Fibroblast of mammary gland (primary cell): ENCODE results near the gene PRKN.

Experiments
- DNase-seq: peaks from one replicate; pipeline ENCODE4 v3.0.0-alpha.2; 2010; ENCODE audit warnings: low read depth
- H3K4me3 ChIP-seq: 2 replicates; pipeline ENCODE4 v1.5.1; 2011; ENCODE audit warnings: low read depth, mild to moderate bottlenecking, low read length, moderate library complexity; ENCODE audit not compliant: control insufficient read depth
- TF ChIP-seq, protein P1 (sequence below): conservative IDR thresholded peaks from 2 replicates; pipeline ENCODE4 v1.5.1; 2011; ENCODE audit warnings: low read depth, low read length, inconsistent platforms; ENCODE audit not compliant: control insufficient read depth, insufficient read depth

PRKN gene

GRCh38 chr6:162438980-162439379, 288.6 kb downstream of the PRKN start:
- DNase-seq, result no peak
- TF ChIP-seq, protein P1, sequence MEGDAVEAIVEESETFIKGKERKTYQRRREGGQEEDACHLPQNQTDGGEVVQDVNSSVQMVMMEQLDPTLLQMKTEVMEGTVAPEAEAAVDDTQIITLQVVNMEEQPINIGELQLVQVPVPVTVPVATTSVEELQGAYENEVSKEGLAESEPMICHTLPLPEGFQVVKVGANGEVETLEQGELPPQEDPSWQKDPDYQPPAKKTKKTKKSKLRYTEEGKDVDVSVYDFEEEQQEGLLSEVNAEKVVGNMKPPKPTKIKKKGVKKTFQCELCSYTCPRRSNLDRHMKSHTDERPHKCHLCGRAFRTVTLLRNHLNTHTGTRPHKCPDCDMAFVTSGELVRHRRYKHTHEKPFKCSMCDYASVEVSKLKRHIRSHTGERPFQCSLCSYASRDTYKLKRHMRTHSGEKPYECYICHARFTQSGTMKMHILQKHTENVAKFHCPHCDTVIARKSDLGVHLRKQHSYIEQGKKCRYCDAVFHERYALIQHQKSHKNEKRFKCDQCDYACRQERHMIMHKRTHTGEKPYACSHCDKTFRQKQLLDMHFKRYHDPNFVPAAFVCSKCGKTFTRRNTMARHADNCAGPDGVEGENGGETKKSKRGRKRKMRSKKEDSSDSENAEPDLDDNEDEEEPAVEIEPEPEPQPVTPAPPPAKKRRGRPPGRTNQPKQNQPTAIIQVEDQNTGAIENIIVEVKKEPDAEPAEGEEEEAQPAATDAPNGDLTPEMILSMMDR, result no peak
- no peak overlapping the region for H3K4me3 ChIP-seq

- no peak for DNase-seq
- H3K4me3 ChIP-seq, result no peak overlapping the region
- TF ChIP-seq, protein P1, result no peak
Observed at GRCh38 chr6:162435071-162435470, 292.5 kb downstream of the PRKN start.

DNA sequence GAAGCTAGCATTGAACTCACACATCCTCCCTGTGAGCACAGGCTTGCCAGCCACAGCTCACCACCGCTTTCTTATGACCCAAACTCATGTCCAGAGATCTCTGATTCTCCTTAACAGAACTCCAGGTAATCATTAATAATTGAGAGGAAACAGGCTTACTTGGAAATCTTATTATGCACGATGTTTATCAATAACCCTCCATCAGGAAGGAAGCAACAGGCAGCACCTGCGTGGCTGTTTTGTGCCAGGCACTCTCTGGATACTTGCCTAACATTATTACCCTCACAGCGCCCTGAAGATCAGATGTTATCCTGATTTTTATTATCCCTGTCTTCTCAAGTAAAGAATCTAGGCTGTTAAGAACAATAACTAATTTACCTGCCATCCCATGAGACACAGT, 306.6 kb downstream of the PRKN start:
- no peak for DNase-seq
- no peak overlapping the region for H3K4me3 ChIP-seq
- TF ChIP-seq, protein P1, result no peak

DNA sequence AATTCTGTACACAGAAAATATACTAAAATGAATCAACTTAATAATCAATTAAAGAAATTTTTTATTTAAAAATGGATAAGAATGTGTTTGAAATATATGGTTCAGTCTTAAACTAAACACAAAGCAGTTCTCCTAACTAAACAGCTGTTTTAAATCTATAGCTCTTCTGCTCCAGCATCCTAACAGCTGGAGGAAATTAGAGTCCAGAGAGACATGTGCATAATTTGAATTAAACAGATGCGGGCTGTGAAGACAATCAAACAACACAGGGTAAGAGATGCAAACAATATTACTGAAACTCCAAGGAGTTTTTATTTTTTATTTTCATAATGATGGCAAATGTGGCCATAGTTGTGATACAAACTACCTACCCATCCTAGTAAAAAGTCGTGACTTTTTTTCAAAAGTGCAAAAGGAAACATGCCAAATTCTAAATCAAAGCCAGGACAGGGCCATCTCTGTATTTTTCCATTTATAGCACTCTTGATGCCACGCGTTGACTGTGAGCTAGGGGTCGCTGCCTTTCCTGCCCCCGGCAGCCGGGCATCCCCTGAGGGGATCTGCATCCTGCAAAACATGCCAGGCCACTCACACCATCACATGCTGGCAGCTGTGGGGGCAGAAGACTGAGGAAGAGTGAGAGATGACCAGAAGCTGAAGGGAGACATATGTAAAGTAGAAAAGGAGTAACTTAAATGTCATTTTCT, 310.6 kb downstream of the PRKN start:
- TF ChIP-seq, protein P1, result peak; percentile 11
- DNase-seq, result peak; percentile 5
- H3K4me3 ChIP-seq, result no peak overlapping the region

DNA sequence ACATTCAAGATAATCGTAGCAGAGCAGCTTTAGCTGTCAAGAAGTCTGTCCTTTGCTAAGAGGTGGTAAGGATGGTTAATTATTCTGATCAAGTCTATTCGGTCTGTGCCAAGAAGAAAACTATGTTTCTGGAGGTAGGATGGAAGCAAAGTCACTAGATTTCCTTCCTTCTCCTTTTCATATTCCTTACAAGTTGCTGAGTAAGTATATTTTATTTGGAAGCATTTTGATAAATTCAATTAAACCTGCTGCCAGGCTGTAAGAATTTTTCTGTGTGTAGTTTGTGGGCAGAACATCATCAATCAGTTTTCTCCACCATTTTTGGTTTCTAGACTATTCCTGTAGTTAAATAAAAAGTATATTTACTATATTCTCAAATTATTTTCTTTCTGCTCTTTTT, 311.3 kb downstream of the PRKN start:
- DNase-seq, result no peak
- TF ChIP-seq, protein P1, result no peak
- H3K4me3 ChIP-seq, result no peak overlapping the region

GRCh38 chr6:162409741-162410691, 317.6 kb downstream of the PRKN start:
- TF ChIP-seq, protein P1, result no peak
- DNase-seq, result no peak
- no peak overlapping the region for H3K4me3 ChIP-seq
